HG02642 (cell line): ENCODE measurements around the gene DCAF8L2.
"Not testable (repeated sequence)": the region's sequence is repeated elsewhere in the genome, so short reads cannot be mapped to it uniquely, and the experiment has no call there.

Experiments
- ATAC-seq: cut with Tn5 transposase; IDR thresholded peaks from one replicate; pipeline ENCODE4 v1.9.1; 2021; ENCODE audit warnings: mild to moderate bottlenecking; ENCODE audit not compliant: unreplicated experiment, poor library complexity

The DCAF8L2 gene

DNA sequence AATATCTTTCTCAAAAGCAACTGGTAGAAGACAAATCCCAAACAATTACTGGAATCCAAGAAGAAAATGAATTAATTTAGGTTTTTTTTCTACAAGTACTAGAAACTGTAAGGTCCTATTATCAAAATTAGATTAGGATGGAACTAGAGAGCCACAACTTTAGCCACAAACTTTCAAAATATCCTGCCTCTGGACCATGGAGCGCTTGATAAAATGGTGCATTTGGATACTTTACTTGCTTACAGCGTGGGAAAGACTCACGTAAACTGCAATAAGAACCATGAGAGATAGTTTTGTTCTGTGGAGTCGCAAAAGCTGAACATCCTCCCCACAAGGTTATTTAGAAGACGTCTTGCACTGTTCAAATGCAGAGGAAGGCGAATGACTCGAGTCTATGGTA is at the start of gene DCAF8L2:
Gene DCAF8L2 (plus strand): TSS at position 301 of the 400 bp plus-strand sequence. CDS start 156,552 bp downstream, outside the sequence.
- no peak for ATAC-seq

DNA sequence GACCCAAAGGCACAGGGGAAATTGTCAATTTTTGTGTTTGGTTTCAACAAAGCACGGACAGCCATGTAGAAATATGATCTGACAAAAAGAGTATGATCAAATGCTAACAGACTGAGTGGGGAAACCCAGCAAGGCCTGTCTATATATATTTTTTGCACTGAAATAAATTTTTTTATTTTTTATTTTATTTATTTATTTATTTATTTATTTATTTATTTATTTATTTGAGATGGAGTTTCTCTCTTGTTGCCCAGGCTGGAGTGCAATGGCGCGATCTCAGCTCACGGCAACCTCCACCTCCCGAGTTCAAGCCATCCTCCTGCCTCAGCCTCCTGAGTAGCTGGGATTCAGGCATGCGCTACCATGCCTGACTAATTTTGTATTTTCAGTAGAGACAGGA is 49.0 kb upstream of the DCAF8L2 start:
- ATAC-seq, result not testable (repeated sequence)

DNA sequence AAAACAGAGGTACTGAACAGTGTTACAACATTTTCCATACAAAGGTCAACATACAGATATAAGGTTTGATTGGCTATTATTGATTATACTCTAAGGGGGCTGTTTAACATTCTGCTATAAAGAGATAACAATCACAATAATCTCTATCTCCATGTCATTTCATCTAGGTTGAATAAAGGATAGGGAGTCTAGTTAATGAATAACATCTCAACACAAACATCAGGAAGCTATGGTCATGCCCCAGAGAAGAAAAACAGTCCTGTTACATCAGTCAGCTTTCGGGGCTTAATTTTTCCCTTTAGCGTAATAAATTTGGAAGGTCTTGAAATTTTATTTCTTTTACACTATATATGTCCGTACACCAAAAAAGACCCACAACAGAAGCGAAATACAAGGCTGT is 41.5 kb upstream of the DCAF8L2 start:
- ATAC-seq, result no peak

DNA sequence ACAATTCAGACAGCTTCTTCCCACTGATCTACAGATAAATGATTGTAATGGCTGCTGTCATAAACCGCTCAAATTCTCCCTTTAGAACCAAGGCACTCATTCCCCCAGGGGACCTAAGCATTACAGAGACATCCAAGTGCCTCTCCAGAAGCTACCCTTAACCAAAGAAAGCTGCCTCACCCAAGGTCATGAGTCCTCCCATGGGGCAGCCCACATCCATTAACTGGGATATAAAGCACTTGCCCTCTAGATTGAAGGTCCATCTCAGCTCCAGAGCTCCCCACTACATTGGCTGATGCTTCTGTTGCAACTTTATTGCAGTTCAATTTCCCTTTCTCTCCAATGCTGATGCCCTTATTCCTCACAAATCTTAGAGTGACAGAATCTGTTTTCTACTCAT is 40.5 kb upstream of the DCAF8L2 start:
- ATAC-seq, result no peak

DNA sequence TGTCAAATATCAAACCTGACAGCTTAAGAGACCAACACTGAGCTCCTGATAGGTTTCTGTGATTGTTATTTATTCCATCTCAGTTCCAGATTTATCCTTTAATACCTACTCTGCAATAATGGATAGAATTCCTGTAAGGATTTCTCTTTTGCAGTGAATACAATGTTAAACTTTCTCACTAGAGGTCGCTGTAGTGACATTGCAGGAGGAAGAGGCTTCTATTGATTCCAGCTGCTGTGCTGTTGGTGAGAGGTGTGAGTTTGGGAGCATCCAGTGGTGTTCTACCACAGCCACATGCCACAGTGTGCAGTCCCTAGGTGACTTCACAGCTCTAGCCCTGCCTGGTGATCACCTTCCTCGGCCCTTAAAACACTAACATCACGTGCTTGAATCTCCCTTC is 34.6 kb upstream of the DCAF8L2 start:
- ATAC-seq, result no peak

DNA sequence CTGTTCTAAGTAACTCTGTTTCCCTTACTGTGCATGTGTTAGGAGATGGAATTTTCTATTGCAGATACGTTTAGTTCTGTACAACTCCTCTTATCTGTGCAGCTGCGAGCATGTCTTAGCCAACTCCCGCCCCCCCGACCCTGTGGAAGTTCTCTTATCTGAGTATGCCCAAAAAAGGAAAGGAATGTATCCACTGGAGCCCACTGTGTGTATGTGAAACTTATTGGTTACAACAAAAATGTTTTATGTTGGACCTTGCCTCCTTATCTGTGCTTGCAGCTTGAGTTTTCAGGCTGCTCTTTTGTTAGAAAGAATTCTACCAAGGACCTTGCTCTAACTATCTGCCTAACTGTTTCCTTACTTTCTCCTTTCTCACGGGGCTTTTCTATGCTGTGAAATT is 24.2 kb upstream of the DCAF8L2 start:
- no peak for ATAC-seq

DNA sequence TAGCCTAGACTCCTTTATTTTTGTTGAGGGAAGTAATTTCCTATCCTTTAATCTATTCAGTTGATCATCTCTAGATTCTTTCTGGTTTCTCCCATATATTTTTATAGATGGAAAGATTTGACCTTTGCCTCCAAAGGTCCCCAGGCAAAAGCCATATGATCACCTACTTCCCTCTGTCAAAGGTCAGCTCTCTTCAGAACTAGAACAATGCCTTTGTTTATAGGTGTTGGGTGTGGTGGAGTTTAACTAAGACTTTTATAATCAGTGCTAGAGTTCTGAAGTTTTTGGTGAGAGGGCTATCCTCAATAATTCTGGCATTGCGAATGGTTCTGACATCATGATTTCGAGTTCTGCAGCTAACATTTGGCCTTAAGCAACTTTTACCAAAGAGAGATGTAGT is 19.0 kb upstream of the DCAF8L2 start:
- ATAC-seq, result no peak

DNA sequence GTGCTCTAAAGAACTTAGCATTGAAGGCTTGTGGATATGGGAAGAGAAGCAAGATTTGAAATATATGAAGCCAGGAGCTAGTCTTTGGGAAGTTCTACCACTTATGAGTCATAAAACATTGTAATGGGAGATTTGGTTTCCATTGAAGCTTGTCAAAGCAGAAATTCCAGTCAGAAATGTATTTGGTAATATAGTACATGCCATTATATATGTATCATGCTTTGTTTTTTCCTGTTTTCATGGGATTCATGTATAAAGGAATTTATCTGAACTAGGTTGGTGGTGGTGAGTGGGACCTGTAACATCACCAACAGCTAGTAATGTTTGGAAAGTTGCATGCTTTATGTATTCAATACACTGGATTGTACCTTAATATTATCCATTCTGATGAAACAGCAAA is 14.6 kb upstream of the DCAF8L2 start:
- no peak for ATAC-seq

DNA sequence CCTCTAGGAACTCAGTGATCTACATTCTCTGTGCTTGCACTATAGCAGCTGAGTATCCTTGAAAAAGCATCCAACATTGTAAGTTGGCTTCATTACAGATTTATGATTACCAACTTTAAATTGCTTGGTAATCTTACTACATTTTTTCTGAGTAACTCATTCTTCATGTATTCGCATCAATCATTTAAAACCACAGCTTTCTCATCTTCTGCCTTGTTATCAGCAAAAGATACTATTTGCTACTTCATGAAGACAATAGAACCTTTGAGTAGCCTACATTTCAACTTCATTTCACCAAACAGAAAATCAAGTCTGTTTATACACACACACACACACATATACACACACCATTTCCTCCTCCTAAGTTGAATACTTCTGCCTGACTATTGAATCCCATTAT is 6.2 kb upstream of the DCAF8L2 start:
- ATAC-seq, result no peak

DNA sequence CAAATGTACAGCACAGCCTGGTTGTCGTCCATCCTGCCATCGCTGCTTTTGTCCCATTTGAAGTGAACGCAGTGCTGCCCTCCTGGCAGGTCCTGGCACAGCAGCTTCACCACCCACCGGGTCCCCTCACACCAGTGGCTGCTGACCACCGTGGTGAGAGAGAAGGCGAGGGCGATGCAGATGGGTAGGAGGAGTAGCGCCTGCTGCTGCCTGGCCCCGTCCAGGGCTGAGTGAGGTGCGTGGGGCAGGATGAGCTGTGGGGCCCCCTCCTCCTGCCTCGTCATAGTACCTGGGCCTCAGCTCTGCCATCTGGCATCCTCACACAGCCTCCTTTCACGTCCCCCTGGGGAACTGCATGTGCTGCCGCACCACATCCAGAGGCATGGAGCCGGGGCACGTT is 1.8 kb downstream of the DCAF8L2 start:
- ATAC-seq, result no peak

DNA sequence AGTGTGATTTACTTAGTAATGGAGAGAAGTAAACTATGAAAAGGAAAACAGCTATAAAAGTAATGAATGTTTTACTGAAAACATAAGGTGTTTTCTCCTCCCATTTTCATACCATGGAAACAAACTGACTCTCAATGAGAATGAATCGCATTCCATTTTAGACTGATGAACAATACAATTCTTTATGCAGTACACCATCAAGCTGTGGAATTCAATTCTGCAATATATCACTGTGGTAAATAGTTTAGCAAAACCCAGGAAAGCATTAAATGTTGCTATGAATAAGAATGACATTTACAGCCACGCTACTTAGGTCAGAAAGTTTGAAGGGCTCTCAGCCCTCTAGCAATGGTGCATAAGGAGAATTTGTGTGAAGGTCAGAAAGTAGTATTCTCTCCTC is 7.4 kb downstream of the DCAF8L2 start:
- no peak for ATAC-seq

DNA sequence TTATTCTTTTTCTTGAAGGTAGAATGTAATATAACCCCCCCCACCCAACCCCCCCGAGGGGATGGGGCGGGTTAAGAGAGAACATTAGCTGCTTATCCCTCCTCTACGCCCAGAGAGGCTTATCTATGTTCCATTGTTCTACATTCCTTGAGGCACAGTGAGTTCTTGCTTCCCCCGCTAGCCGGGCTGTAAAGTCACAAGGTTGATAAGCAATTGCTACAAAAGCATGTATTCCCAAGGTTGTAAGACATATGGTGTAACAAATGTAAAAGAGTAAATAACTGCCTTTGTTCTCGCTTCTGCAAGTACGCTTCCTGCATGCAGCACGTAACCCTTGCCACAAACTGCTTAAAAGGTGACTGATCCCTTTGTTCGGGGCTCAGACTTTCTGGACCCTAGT is 8.2 kb downstream of the DCAF8L2 start:
- ATAC-seq, result no peak

DNA sequence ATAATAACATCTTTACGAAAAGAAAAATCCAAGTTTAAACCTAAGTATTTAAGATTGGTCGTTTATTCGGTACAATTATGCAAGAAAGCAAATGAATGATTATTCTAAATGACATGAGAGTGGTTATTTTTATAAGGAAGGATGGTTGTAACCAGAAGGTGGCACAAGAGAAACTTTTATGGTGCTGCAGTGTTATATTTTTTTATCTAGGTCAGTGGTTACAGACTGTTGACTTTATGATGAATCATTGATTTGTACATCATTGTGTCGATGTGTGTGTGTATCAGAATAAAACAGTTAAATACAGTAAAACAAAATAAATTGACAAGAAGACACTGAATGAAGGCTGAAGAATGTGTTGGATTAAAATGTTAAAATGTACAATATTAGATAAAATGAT is 9.8 kb downstream of the DCAF8L2 start:
- ATAC-seq, result no peak

DNA sequence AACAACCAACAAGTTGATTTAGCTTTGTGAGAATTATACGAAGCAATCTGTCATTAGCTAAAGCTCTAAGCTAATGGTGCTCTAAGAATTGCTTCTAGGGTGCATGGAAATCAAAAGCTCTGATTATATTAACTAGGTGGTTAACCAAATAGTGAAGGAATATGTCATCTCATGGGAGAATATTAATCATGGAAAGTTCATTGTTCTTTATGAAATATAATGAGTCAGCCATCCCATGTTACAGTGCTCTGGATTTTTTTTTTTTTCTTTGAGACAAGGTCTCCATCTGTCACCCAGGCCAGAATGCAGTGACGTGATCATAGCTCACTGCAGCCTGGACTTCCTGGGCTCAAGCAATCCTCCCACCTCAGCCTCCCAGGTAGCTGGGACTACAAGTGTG is 10.5 kb downstream of the DCAF8L2 start:
- ATAC-seq, result no peak

DNA sequence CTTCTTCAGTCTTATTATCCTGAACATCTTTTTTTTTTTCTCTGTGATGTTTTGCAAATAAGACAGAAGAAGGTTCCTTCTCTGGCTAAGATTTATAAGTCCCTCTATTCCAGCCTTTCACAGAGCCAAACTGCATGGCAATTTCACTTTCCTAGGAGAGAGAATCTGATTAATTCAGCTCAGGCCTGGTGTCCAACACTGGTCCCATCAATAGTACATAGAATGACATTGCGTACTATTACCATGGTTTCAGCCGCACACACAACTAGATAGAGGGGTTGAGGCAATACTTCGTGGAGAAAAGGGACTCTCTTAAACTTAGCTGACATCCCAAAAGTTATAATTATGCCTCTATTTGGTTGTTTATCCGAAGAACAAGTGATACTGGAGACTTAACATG is 18.5 kb downstream of the DCAF8L2 start:
- ATAC-seq, result no peak

DNA sequence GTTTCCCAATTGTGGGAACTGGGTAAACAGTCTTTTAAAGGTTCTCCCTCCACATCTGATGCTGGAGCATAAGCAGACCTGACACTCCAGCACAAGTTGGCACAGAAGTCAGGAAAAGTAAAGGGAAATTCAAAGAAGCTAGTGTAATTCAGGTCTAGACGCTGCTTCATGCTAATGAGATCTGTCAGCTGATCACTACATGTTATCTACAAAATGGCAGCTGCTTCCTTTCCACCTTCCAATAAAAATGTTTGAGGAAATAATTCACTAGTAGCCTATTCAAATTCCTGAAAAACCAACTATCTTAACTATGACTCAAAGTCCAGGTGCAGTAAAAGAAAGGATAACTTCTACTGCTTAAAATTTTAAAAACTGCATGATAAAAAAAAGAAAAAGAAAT is 29.3 kb downstream of the DCAF8L2 start:
- ATAC-seq, result no peak

DNA sequence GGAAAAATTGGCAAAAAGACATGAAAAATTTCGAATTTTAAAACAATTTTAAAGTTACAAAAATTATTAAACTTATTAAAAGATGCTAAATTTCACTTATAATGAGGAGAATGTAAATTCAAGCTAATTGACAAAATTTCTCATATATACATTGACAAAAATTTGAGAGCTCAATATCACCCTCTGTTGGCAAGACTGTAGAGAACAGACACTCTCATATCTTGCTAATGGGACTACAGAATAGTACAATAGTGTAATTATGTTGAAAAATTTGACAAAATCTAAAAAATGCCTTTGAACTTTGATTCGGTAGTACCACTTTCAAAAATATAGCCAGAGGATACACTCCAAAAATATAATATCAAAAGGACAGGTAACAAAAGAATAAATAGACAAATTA is 29.8 kb downstream of the DCAF8L2 start:
- ATAC-seq, result no peak

DNA sequence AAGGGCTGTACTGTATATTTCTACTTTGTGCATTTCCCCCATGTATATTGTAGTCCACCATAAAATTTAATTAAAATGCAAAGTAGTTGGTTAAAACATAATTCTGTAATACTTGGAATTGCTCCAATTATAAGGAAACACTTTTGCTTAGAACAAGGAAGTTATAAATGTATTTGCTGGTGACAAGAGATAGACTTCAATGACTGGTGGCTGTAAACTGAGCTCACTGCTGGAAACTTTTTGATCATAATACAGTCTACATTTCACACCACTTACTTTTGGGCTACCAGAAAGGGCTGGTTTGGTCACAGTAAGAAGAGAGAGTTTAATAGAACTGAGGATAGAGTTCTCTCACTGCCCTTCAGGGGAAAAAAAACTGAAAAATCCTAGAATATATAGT is 32.7 kb downstream of the DCAF8L2 start:
- no peak for ATAC-seq

DNA sequence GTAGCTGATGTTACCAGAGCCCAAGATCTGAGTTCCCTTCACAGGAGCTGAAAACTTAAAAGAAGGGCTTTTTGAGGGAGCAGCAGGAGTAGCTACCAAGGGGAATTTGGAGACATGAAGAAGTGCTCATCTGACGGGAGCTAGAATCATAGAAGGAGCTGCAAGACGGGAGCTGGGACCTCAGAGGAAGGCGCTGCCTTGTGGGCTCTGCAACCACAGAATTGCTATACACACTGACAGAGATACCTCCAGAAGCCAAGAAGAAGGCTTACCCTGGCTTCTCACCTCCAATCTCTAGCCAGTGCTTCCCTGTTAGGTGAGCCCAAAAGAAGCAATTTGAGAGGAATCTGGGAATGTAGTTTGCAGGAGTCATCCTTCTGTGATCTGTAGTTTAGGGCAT is 35.9 kb downstream of the DCAF8L2 start:
- no peak for ATAC-seq

DNA sequence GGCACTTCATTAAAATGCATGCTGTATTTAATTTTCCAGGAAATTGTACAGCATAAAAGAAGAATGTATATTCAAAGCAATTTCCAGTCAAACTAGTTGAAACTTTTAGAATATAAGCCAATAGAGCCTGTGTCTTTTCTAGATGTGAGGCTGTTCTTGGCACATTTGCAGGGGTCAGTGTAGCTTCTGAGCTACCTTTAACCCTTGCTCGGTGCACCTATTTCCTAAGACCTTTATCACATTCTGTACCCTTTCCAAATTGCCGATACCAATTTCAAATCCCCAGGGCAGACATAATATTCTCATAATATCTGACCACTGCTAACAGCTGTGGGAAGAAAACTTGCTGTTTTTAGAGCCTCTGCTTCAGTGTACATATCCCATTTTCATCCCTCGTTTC is 43.2 kb downstream of the DCAF8L2 start:
- no peak for ATAC-seq

DNA sequence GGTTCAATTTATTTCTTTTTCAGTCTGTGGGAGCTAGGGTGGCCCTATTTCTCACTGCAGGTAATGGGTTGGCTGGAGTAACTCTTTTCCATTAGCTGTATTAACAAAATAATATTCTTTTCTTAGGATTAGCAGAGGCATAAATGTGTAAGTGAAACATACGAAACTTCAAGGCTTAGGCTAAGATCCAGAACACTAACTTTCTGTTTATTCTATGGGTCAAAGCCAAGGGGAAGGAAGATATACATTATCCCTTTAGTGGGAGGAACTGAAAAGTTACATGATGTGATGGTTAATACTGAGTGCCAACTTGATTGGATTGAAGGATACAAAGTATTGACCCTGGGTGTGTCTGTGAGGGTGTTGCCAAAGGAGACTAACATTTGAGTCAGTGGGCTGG is 66.4 kb downstream of the DCAF8L2 start:
- no peak for ATAC-seq

DNA sequence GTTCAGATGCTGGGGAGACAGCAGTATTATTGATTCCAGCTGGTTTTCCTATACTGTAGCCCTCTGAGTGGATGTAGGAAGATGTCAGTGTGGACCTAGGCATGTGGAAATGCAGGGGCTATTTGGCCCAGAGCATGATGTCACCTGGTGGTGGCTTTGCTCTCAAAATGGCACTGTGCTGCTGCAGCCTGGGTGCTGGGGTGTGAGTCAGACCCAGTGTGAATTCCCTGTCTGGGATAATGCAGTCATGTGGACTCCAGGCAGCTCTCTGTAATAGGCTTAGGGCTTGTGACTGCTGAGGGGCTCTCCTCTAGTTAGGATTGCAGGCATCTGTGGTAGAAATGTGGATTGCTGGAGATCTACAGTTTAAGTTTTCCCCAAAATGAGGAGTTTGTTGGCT is 70.7 kb downstream of the DCAF8L2 start:
- ATAC-seq, result no peak

DNA sequence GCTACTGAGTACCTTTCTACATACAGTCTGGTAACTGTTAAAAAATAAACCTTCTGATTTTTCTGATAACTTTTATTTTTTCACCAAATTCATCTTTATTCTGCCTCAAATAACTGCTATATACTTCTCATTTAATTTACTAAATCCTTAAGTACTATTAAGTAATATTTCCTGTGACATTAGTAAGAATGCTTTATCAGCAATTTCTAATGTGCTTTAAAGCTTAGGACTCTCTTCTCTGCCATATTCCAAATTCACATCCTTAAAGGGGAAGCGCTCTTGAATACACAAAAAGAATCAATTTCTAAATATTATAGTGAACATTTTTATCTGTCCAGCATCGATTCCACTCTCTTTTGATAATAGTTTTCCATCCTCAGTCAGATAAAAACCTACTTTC is 81.1 kb downstream of the DCAF8L2 start:
- no peak for ATAC-seq
